ENCODE data around the gene HUWE1. TPM values are rescaled to one million over a fixed set of nuclear protein-coding genes. Genes with fewer than 3 reads are reported as not detected.

HUWE1 gene, protein sequence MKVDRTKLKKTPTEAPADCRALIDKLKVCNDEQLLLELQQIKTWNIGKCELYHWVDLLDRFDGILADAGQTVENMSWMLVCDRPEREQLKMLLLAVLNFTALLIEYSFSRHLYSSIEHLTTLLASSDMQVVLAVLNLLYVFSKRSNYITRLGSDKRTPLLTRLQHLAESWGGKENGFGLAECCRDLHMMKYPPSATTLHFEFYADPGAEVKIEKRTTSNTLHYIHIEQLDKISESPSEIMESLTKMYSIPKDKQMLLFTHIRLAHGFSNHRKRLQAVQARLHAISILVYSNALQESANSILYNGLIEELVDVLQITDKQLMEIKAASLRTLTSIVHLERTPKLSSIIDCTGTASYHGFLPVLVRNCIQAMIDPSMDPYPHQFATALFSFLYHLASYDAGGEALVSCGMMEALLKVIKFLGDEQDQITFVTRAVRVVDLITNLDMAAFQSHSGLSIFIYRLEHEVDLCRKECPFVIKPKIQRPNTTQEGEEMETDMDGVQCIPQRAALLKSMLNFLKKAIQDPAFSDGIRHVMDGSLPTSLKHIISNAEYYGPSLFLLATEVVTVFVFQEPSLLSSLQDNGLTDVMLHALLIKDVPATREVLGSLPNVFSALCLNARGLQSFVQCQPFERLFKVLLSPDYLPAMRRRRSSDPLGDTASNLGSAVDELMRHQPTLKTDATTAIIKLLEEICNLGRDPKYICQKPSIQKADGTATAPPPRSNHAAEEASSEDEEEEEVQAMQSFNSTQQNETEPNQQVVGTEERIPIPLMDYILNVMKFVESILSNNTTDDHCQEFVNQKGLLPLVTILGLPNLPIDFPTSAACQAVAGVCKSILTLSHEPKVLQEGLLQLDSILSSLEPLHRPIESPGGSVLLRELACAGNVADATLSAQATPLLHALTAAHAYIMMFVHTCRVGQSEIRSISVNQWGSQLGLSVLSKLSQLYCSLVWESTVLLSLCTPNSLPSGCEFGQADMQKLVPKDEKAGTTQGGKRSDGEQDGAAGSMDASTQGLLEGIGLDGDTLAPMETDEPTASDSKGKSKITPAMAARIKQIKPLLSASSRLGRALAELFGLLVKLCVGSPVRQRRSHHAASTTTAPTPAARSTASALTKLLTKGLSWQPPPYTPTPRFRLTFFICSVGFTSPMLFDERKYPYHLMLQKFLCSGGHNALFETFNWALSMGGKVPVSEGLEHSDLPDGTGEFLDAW (N-terminal part only)
- total RNA-seq = 100 to 1,000 TPM; 122 to 204 (median 164) TPM
- polyA plus RNA-seq = 10 to 100 TPM; 19.1 to 27.0 (median 19.2) TPM
- long read RNA-seq, donor 1, partial matches to known transcripts = 16 of 16 reads
- long read RNA-seq, donor 1, other reads (novel, unspliced or antisense) = 0 of 16 reads
- long read RNA-seq, donor 2 = 0 reads

DNA sequence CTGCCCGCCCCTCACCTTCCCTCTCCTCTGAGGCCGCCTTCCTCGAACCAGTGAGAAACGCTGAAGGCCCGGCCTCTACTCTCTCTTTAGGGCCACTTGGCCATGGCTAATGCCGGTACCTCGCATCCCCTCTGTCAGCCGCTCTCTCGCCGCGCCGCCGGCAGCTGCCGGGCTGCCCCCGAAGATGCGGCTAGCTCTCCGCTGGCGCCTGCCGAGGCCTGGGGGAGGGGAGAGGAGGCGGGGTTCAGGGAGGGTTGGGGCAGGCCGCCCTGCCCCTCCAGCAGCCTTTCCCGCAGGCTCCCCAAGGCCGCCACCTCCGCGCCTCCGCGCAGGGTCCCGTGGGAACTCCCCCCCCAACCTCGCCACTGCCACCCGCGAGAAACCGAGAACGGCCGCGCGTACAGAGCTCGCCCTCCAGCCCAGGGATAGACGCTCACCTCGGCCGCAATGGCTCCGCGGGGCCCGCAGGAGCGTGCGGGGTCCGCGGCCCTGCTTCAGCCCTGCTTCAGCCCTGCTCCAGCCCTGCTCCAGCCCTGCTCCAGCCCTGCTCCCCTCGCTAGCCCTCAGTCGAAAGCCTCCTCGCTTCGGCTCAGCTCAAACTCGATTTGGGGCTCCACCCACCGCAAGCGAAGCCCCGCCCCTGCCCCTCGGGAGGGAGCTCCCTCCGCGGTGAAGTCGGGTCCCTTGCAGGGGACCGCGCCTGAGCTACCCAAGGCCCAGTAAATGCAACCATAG, at the start of gene HUWE1:
Gene HUWE1 (minus strand): TSS at position 569 of the 735 bp plus-strand sequence. CDS start 32,612 bp downstream, outside the sequence.
- Histone ChIP-seq H3K4me1 (peaks cover 2 to 36% (median 26%) of the 10 kb centered on the region in 6 donors), H3K4me3 (peak within 1 kb of the TSS; percentile 46 to 83 (median 58)), H3K27ac (peak within 1 kb of the TSS; percentile 81 to 92 (median 89)), H3K9me3 (peaks cover 0 to 3% (median 0%) of the 10 kb centered on the region in 8 donors), H3K36me3 (peaks cover 0 to 5% (median under 1%) of the 10 kb centered on the region in 6 donors), H3K27me3 (replicated peaks in 1 of 7) (no peaks in the 10 kb centered on the region)
- intact Hi-C loops (cut with DNase I; ENCODE audit: low total_unique reads) = no loop called here
- no peak for TF ChIP-seq POLR2A (IDR thresholded peaks at IDR 0.05)
- TF ChIP-seq POLR2AphosphoS5 (IDR thresholded peaks at IDR 0.05) = peak; percentile 62 to 84 (median 83)
- peak; percentile 95 for DNase-seq
- WGBS, 5 donors = 0 to 35% (median 7%) methylated on average over 30 to 61 of the region's 61 CpGs

DNA sequence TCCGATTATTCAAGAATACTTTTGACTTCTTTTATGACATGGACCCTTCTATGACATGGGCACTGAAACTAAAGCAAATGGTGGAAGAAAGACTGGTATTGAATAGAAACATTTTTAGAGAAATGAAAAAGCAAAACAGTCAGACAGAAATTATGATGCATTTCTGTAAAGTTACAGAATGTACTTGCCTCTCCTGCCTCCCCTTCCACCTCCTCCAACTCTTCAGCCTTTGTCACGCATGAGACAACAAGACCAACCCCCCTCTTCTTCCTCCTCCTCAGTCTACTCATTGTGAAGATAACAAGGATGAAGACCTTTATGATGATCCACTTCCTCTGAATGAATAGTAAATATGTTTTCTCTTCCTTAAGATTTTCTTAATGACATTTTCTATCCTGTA, 46.3 kb upstream of the HUWE1 start:
- H3K36me3 ChIP-seq = no peaks in the 10 kb centered on the region
- no peaks in the 10 kb centered on the region for H3K4me1 ChIP-seq
- no peak overlapping the region for H3K4me3 ChIP-seq
- H3K9me3 ChIP-seq = no peaks in the 10 kb centered on the region
- H3K27me3 ChIP-seq (replicated peaks in 1 of 7) = no peaks in the 10 kb centered on the region
- 52 to 70% (median 61%) methylated on average over 2 of the region's 2 CpGs for WGBS, 5 donors
- DNase-seq = no peak
- H3K27ac ChIP-seq = no peak overlapping the region
- no peak for TF ChIP-seq POLR2A (IDR thresholded peaks at IDR 0.05)
- TF ChIP-seq, protein P1, sequence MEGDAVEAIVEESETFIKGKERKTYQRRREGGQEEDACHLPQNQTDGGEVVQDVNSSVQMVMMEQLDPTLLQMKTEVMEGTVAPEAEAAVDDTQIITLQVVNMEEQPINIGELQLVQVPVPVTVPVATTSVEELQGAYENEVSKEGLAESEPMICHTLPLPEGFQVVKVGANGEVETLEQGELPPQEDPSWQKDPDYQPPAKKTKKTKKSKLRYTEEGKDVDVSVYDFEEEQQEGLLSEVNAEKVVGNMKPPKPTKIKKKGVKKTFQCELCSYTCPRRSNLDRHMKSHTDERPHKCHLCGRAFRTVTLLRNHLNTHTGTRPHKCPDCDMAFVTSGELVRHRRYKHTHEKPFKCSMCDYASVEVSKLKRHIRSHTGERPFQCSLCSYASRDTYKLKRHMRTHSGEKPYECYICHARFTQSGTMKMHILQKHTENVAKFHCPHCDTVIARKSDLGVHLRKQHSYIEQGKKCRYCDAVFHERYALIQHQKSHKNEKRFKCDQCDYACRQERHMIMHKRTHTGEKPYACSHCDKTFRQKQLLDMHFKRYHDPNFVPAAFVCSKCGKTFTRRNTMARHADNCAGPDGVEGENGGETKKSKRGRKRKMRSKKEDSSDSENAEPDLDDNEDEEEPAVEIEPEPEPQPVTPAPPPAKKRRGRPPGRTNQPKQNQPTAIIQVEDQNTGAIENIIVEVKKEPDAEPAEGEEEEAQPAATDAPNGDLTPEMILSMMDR (IDR thresholded peaks at IDR 0.05 in 8 of 11, conservative IDR thresholded peaks at IDR 0.05 in 3 of 11) = no peak
- TF ChIP-seq POLR2AphosphoS5 (IDR thresholded peaks at IDR 0.05) = no peak
- intact Hi-C loops (cut with DNase I; ENCODE audit: low total_unique reads) = no loop called here

DNA sequence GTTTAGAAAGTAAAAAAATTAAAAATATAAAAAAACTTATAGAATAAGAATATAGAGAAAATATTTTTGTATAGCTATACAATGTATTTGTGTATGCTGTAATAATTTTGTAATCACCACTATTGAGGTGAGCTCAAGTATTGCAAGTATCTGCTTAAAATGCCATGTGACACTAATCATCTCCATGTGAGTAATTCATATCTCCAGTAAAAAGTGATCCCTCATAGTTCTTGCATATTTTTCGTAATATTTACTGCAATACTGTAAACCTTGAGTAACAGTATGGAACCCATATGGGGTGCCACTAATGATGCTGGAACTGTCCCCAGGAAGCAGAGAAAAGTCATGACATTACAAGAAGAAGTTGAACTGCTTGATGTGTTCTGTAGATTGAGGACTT, 43.2 kb upstream of the HUWE1 start:
- TF ChIP-seq POLR2A (IDR thresholded peaks at IDR 0.05) (no peak), POLR2AphosphoS5 (IDR thresholded peaks at IDR 0.05) (no peak)
- TF ChIP-seq, protein P1 (IDR thresholded peaks at IDR 0.05 in 8 of 11, conservative IDR thresholded peaks at IDR 0.05 in 3 of 11) = no peak
- no peaks in the 10 kb centered on the region for H3K9me3 ChIP-seq
- H3K27ac ChIP-seq = no peak overlapping the region
- no peaks in the 10 kb centered on the region for H3K27me3 ChIP-seq (replicated peaks in 1 of 7)
- H3K4me3 ChIP-seq = no peak overlapping the region
- H3K36me3 ChIP-seq = no peaks in the 10 kb centered on the region
- H3K4me1 ChIP-seq = no peaks in the 10 kb centered on the region
- 0% methylated on average over 1 of the region's 1 CpG for WGBS, 5 donors
- intact Hi-C loops (cut with DNase I; ENCODE audit: low total_unique reads) = no loop called here
- no peak for DNase-seq
